CD8-positive, alpha-beta memory T cell (primary cell): ENCODE data around the gene ELOVL1. TPM values are rescaled to one million over a fixed set of nuclear protein-coding genes. Genes with fewer than 3 reads are reported as not detected.
A peak's percentile ranks its signal among the peaks of the same experiment; 100 is the strongest.

Experiments
- CTCF ChIA-PET: fragments of 350-600 bp; sonication (Branson Sonifier 250); formaldehyde crosslinking; loops from one replicate; lab custom pipeline; 2021; ENCODE audit warnings: antibody characterized with exemption; lab: Charles Lee
- POLR2A ChIA-PET: fragments of 350-600 bp; sonication (Branson Sonifier 250); formaldehyde crosslinking; loops from one replicate; lab custom pipeline; 2021; ENCODE audit warnings: antibody characterized with exemption; lab: Charles Lee
- DNase-seq, 5 donors: peaks; one replicate each; pipeline versions ENCODE4 v3.0.0 to v3.0.0-alpha.2; 2020 to 2022; ENCODE audit warnings: mixed read lengths in 1 of 5
- H3K27ac ChIP-seq: one replicate; pipeline ENCODE4 v1.7.0; 2013; ENCODE audit warnings: low read depth, mild to moderate bottlenecking, low read length, moderate library complexity
- H3K27me3 ChIP-seq: 2 replicates; pipeline ENCODE4 v1.7.0; 2013; ENCODE audit warnings: low read length, mild to moderate bottlenecking; ENCODE audit not compliant: insufficient read depth, poor library complexity, severe bottlenecking
- H3K36me3 ChIP-seq: 2 replicates; pipeline ENCODE4 v1.7.0; 2013; ENCODE audit warnings: mild to moderate bottlenecking, low read length, moderate library complexity; ENCODE audit not compliant: insufficient read depth
- H3K4me1 ChIP-seq: 2 replicates; pipeline ENCODE4 v1.7.0; 2013; ENCODE audit warnings: mild to moderate bottlenecking, low read length, moderate library complexity; ENCODE audit not compliant: insufficient read depth
- H3K4me3 ChIP-seq: 2 replicates; pipeline ENCODE4 v1.7.0; 2013; ENCODE audit warnings: mild to moderate bottlenecking, low read length
- H3K9me3 ChIP-seq: 2 replicates; pipeline ENCODE4 v1.7.0; 2013; ENCODE audit warnings: mild to moderate bottlenecking, low read length
- H3K27ac Mint-ChIP-seq, 8 donors: one replicate each; pipeline ENCODE4 v1.8.0; 2020 to 2021; ENCODE audit warnings: mixed read lengths in 8 of 8, mild to moderate bottlenecking in 6 of 8, inconsistent platforms in 3 of 8, moderate library complexity in 3 of 8
- H3K27me3 Mint-ChIP-seq, 2 donors: one replicate each; pipeline ENCODE4 v1.8.0; 2020 to 2021; ENCODE audit warnings: mixed read lengths in 2 of 2, mild to moderate bottlenecking in 1 of 2, moderate library complexity in 1 of 2
- H3K36me3 Mint-ChIP-seq, 3 donors: one replicate each; pipeline ENCODE4 v1.8.0; 2020 to 2021; ENCODE audit warnings: mixed read lengths in 3 of 3, inconsistent platforms in 1 of 3, mild to moderate bottlenecking in 1 of 3
- H3K4me1 Mint-ChIP-seq, 3 donors: one replicate each; pipeline ENCODE4 v1.8.0; 2020 to 2021; ENCODE audit warnings: mixed read lengths in 3 of 3, inconsistent platforms in 1 of 3, mild to moderate bottlenecking in 1 of 3
- H3K4me3 Mint-ChIP-seq, 7 donors: one replicate each; pipeline ENCODE4 v1.8.0; 2020 to 2021; ENCODE audit warnings: mixed read lengths in 7 of 7, mild to moderate bottlenecking in 6 of 7, moderate library complexity in 4 of 7, inconsistent platforms in 2 of 7
- H3K9me3 Mint-ChIP-seq, 5 donors: one replicate each; pipeline ENCODE4 v1.8.0; 2020 to 2022; ENCODE audit warnings: mixed read lengths in 5 of 5, mild to moderate bottlenecking in 3 of 5, moderate library complexity in 2 of 5, inconsistent platforms in 1 of 5
- polyA plus RNA-seq: library from polyadenylated mRNA; unstranded; fragments of 300-500 nt; fragmentation: Illumina TruSeq; gene quantifications from one replicate; pipeline ENCODE4 v1.2.3, GENCODE V29; 2021
- total RNA-seq, 2 experiments: library from RNA; stranded (reverse); gene quantifications; one replicate each; pipeline ENCODE4 v1.2.3, GENCODE V29; 2021

ELOVL1 gene
- total and polyA plus RNA-seq, 3 experiments from 2014 or later, result 83.9 to 98.8 (median 89.1) TPM

GRCh38 chr1:43389326-43390313, 21.8 kb upstream of the ELOVL1 start, which contains the start of the genes MED8 and SZT2:
Gene MED8 (minus strand): TSS chr1:43389800. CDS start chr1:43389764, 36 bp downstream.
Gene SZT2 (plus strand): TSS chr1:43389899. CDS start chr1:43389969, 70 bp downstream.
- Histone ChIP-seq H3K9me3 (no peaks in the 10 kb centered on the region), H3K36me3 (peaks cover 30% of the 10 kb centered on the region), H3K27ac (peak within 1 kb of the TSS; percentile 87), H3K4me1 (peaks cover 28% of the 10 kb centered on the region), H3K4me3 (peak within 1 kb of the TSS; percentile 90), H3K27me3 (no peaks in the 10 kb centered on the region)
- POLR2A ChIA-PET, result interaction anchor here (0.7 to 1.4 kb wide), 4 partner anchors 22 to 217 kb away, joined by 3 to 8 read pairs (median 3); partner anchors contain the start of genes CFAP57, EBNA1BP2 and ELOVL1
- Mint-ChIP-seq H3K36me3 (peaks cover 0 to 50% (median 15%) of the 10 kb centered on the region in 3 donors), H3K27me3 (no peaks in the 10 kb centered on the region), H3K9me3 (no peaks in the 10 kb centered on the region), H3K4me1 (peaks cover 41 to 68% (median 59%) of the 10 kb centered on the region in 3 donors), H3K4me3 (peak within 1 kb of the TSS; percentile 94 to 100 (median 98)), H3K27ac (peak within 1 kb of the TSS; percentile 87 to 100 (median 99))
- DNase-seq, result peak; percentile 88 to 93 (median 91)
- CTCF ChIA-PET, result interaction anchor here (1.0 to 2.0 kb wide), 4 partner anchors 21 to 163 kb away, joined by 3 to 7 read pairs (median 3); partner anchors contain the start of gene ELOVL1

- H3K36me3 Mint-ChIP-seq, result peaks cover 0 to 57% (median 18%) of the 10 kb centered on the region in 3 donors
- H3K4me1 ChIP-seq, result peaks cover 28% of the 10 kb centered on the region
- no peaks in the 10 kb centered on the region for H3K27me3 Mint-ChIP-seq
- H3K36me3 ChIP-seq, result peaks cover 40% of the 10 kb centered on the region
- DNase-seq, result no peak
- no peaks in the 10 kb centered on the region for H3K9me3 Mint-ChIP-seq
- H3K27me3 ChIP-seq, result no peaks in the 10 kb centered on the region
- peaks cover 38 to 65% (median 56%) of the 10 kb centered on the region in 3 donors for H3K4me1 Mint-ChIP-seq
- no peaks in the 10 kb centered on the region for H3K9me3 ChIP-seq
- peak overlapping the region; percentile 87 for H3K27ac ChIP-seq
- H3K4me3 Mint-ChIP-seq, result peak overlapping the region; percentile 94 to 100 (median 98)
- POLR2A ChIA-PET, result interaction anchor here (0.7 to 1.1 kb wide), 2 partner anchors 22 to 35 kb away, joined by 3 read pairs; no protein-coding TSS in a partner anchor
- peak overlapping the region; percentile 76 to 100 (median 98) for H3K27ac Mint-ChIP-seq
- H3K4me3 ChIP-seq, result peak overlapping the region; percentile 90
- CTCF ChIA-PET, result interaction anchor here (1.2 to 2.0 kb wide), 2 partner anchors 20 to 162 kb away, joined by 3 to 7 read pairs; partner anchors contain the start of gene ELOVL1
Observed at GRCh38 chr1:43388613-43389012, 20.8 kb upstream of the ELOVL1 start.

GRCh38 chr1:43387976-43388599, 20.3 kb upstream of the ELOVL1 start:
- Mint-ChIP-seq H3K4me1 (peaks cover 36 to 60% (median 50%) of the 10 kb centered on the region in 3 donors), H3K36me3 (peaks cover 0 to 60% (median 20%) of the 10 kb centered on the region in 3 donors), H3K9me3 (no peaks in the 10 kb centered on the region), H3K4me3 (peak overlapping the region; percentile 94 to 100 (median 98)), H3K27ac (peak overlapping the region; percentile 11 to 100 (median 98)), H3K27me3 (no peaks in the 10 kb centered on the region)
- POLR2A ChIA-PET, result interaction anchor here (1.1 kb wide), 1 partner anchor 21 kb away, joined by 3 read pairs; no protein-coding TSS in a partner anchor
- CTCF ChIA-PET, result interaction anchor here (1.2 kb wide), 1 partner anchor 161 kb away, joined by 3 read pairs; no protein-coding TSS in a partner anchor
- Histone ChIP-seq H3K27me3 (no peaks in the 10 kb centered on the region), H3K9me3 (no peaks in the 10 kb centered on the region), H3K4me1 (peaks cover 28% of the 10 kb centered on the region), H3K36me3 (peaks cover 45% of the 10 kb centered on the region), H3K27ac (no peak overlapping the region), H3K4me3 (no peak overlapping the region)
- no peak for DNase-seq

- POLR2A ChIA-PET, result no interaction called here
- H3K4me1 Mint-ChIP-seq, result peaks cover 30 to 50% (median 46%) of the 10 kb centered on the region in 3 donors
- no peak overlapping the region for H3K4me3 ChIP-seq
- no peaks in the 10 kb centered on the region for H3K9me3 Mint-ChIP-seq
- DNase-seq, result no peak
- no peaks in the 10 kb centered on the region for H3K27me3 Mint-ChIP-seq
- H3K27ac Mint-ChIP-seq, result peak overlapping the region in 1 of 8 donors; percentile 76
- H3K36me3 Mint-ChIP-seq, result peaks cover 0 to 74% (median 23%) of the 10 kb centered on the region in 3 donors
- H3K4me3 Mint-ChIP-seq, result peak overlapping the region in 1 of 7 donors; percentile 94
- no peak overlapping the region for H3K27ac ChIP-seq
- H3K36me3 ChIP-seq, result peaks cover 52% of the 10 kb centered on the region
- CTCF ChIA-PET, result interaction anchor here (1.4 kb wide), 1 partner anchor 10 kb away, joined by 3 read pairs; no protein-coding TSS in a partner anchor
- H3K4me1 ChIP-seq, result peaks cover 28% of the 10 kb centered on the region
- H3K9me3 ChIP-seq, result no peaks in the 10 kb centered on the region
- no peaks in the 10 kb centered on the region for H3K27me3 ChIP-seq
Observed at GRCh38 chr1:43386676-43387075, 18.9 kb upstream of the ELOVL1 start.

- Mint-ChIP-seq H3K36me3 (peaks cover 0 to 76% (median 23%) of the 10 kb centered on the region in 3 donors), H3K27me3 (no peaks in the 10 kb centered on the region), H3K4me1 (peaks cover 8 to 24% (median 20%) of the 10 kb centered on the region in 3 donors), H3K9me3 (no peaks in the 10 kb centered on the region), H3K27ac (peak overlapping the region in 3 of 8 donors; percentile 12 to 66 (median 43)), H3K4me3 (peak overlapping the region in 1 of 7 donors; percentile 66)
- peaks cover 52% of the 10 kb centered on the region for H3K36me3 ChIP-seq
- H3K9me3 ChIP-seq, result no peaks in the 10 kb centered on the region
- no peaks in the 10 kb centered on the region for H3K27me3 ChIP-seq
- DNase-seq, result no peak
- H3K4me1 ChIP-seq, result peaks cover 11% of the 10 kb centered on the region
- CTCF ChIA-PET, result interaction anchor here (1.0 to 1.8 kb wide), 2 partner anchors 15 to 29 kb away, joined by 3 to 4 read pairs; partner anchors contain the start of gene ELOVL1
- no peak overlapping the region for H3K27ac ChIP-seq
- POLR2A ChIA-PET, result interaction anchor here (0.6 kb wide), 1 partner anchor 15 kb away, joined by 3 read pairs; no protein-coding TSS in a partner anchor
- no peak overlapping the region for H3K4me3 ChIP-seq
Observed at GRCh38 chr1:43383449-43383848, 15.6 kb upstream of the ELOVL1 start.

- Histone ChIP-seq H3K27ac (no peak overlapping the region), H3K36me3 (peaks cover 48% of the 10 kb centered on the region), H3K4me1 (no peaks in the 10 kb centered on the region), H3K9me3 (no peaks in the 10 kb centered on the region), H3K4me3 (no peak overlapping the region), H3K27me3 (no peaks in the 10 kb centered on the region)
- no peak overlapping the region for H3K4me3 Mint-ChIP-seq
- no peaks in the 10 kb centered on the region for H3K9me3 Mint-ChIP-seq
- peaks cover 0 to 12% (median 12%) of the 10 kb centered on the region in 3 donors for H3K4me1 Mint-ChIP-seq
- DNase-seq, result no peak
- CTCF ChIA-PET, result interaction anchor here (0.9 kb wide), 1 partner anchor 15 kb away, joined by 3 read pairs; the partner anchor contains the start of gene ELOVL1
- H3K36me3 Mint-ChIP-seq, result peaks cover 0 to 74% (median 23%) of the 10 kb centered on the region in 3 donors
- POLR2A ChIA-PET, result interaction anchor here (0.7 kb wide), 1 partner anchor 24 kb away, joined by 3 read pairs; no protein-coding TSS in a partner anchor
- H3K27ac Mint-ChIP-seq, result peak overlapping the region in 2 of 8 donors; percentile 54 to 71
- H3K27me3 Mint-ChIP-seq, result no peaks in the 10 kb centered on the region
Observed at GRCh38 chr1:43382027-43382779, 14.4 kb upstream of the ELOVL1 start.
